Measurements from ENCODE around the gene GIMAP5. TPM values are rescaled to one million over a fixed set of nuclear protein-coding genes. Genes with fewer than 3 reads are reported as not detected.

Gene GIMAP5
- total RNA-seq, 2 donors from 2014 or later: 5.3 to 11.9 TPM

GRCh38 chr7:150791746-150792452 lies 54.7 kb downstream of the GIMAP5 start:
- no peaks in the 10 kb centered on the region for H3K27me3 ChIP-seq

More at GRCh38 chr7:150791746-150792452, 54.7 kb downstream of the GIMAP5 start:
- no peak for TF ChIP-seq CTCF (IDR thresholded peaks at IDR 0.05)
- no peak for TF ChIP-seq POLR2A (IDR thresholded peaks at IDR 0.05)
- no peaks in the 10 kb centered on the region for H3K36me3 ChIP-seq (replicated peaks in 1 of 2; ENCODE audit: insufficient read depth in 1 of 2, low read depth in 2 of 2)
- H3K4me3 ChIP-seq: no peak overlapping the region
- DNase-seq: no peak
- no peaks in the 10 kb centered on the region for H3K9me3 ChIP-seq
- intact Hi-C loops (cut with DNase I): no loop called here
- ATAC-seq: no peak
- no peak overlapping the region for H3K27ac ChIP-seq
- WGBS, 2 donors: 76 to 80% methylated on average over 9 to 12 of the region's 12 CpGs
- peaks cover 13% of the 10 kb centered on the region for H3K4me1 ChIP-seq

Other genes starting within 250 kb of the GIMAP5 start
- 1 to 10 TPM; 3.6 to 5.7 TPM for gene GIMAP7, start 222.5 kb upstream of the GIMAP5 start, total RNA-seq
- gene GIMAP4, start 170.0 kb upstream of the GIMAP5 start, total RNA-seq: 10 to 100 TPM in 1 of 2 donors, 1 to 10 TPM in 1; 8.2 to 13.0 TPM
- 10 to 100 TPM in 1 of 2 donors, 1 to 10 TPM in 1; 8.6 to 10.6 TPM for gene GIMAP6, start 105.0 kb upstream of the GIMAP5 start, total RNA-seq
- 1 to 10 TPM in 1 of 2 donors, under 1 TPM in 1; 0.66 to 3.9 TPM for gene GIMAP2, start 51.7 kb upstream of the GIMAP5 start, total RNA-seq
- gene GIMAP1, start 20.8 kb upstream of the GIMAP5 start, total RNA-seq: 1 to 10 TPM in 1 of 2 donors, under 1 TPM in 1; 0.99 to 3.9 TPM
- gene TMEM176B, start 62.9 kb downstream of the GIMAP5 start, total RNA-seq: 10 to 100 TPM; 32.9 to 36.3 TPM
- gene TMEM176A, start 63.4 kb downstream of the GIMAP5 start, total RNA-seq: 10 to 100 TPM in 1 of 2 donors, 1 to 10 TPM in 1; 7.6 to 27.5 TPM
- 1 to 10 TPM in 1 of 2 donors, not detected in 1; 1.6 TPM for gene AOC1, start 115.1 kb downstream of the GIMAP5 start, total RNA-seq
- 1 to 10 TPM; 3.6 to 5.3 TPM for gene KCNH2, start 240.9 kb downstream of the GIMAP5 start, total RNA-seq

Measured in body of pancreas (tissue), 4 donors.